ENCODE measurements around the gene ZDHHC8. TPM values are rescaled to one million over a fixed set of nuclear protein-coding genes. Genes with fewer than 3 reads are reported as not detected.

Gene ZDHHC8
- total RNA-seq, 1 donor from 2014 or later, result 22.6 TPM

- no peaks in the 10 kb centered on the region for H3K9me3 ChIP-seq
- no peaks in the 10 kb centered on the region for H3K36me3 ChIP-seq
- H3K27me3 ChIP-seq, result no peaks in the 10 kb centered on the region
- DNase-seq (ENCODE audit: extremely low spot score in 2 of 2), result no peak
- TF ChIP-seq CTCF (IDR thresholded peaks at IDR 0.05), result no peak
- no peak for TF ChIP-seq POLR2A (IDR thresholded peaks at IDR 0.05)
- no peak for TF ChIP-seq POLR2AphosphoS5 (IDR thresholded peaks at IDR 0.05; ENCODE audit: insufficient read depth in 1 of 2, low read depth in 1 of 2)
- no peak overlapping the region for H3K4me3 ChIP-seq
- no peaks in the 10 kb centered on the region for H3K4me1 ChIP-seq
- intact Hi-C loops (cut with DNase I), result no loop called here
- no peak overlapping the region for H3K27ac ChIP-seq
Observed at GRCh38 chr22:20193761-20194494, 62.3 kb downstream of the ZDHHC8 start.

GRCh38 chr22:20194681-20195593 is 63.3 kb downstream of the ZDHHC8 start:
- Histone ChIP-seq H3K27me3 (no peaks in the 10 kb centered on the region), H3K4me1 (no peaks in the 10 kb centered on the region), H3K4me3 (no peak overlapping the region), H3K36me3 (no peaks in the 10 kb centered on the region), H3K27ac (no peak overlapping the region), H3K9me3 (no peaks in the 10 kb centered on the region)
- intact Hi-C loops (cut with DNase I), result no loop called here
- no peak for TF ChIP-seq POLR2AphosphoS5 (IDR thresholded peaks at IDR 0.05; ENCODE audit: insufficient read depth in 1 of 2, low read depth in 1 of 2)
- no peak for TF ChIP-seq POLR2A (IDR thresholded peaks at IDR 0.05)
- no peak for TF ChIP-seq CTCF (IDR thresholded peaks at IDR 0.05)
- no peak for DNase-seq (ENCODE audit: extremely low spot score in 2 of 2)

- no peak for TF ChIP-seq POLR2A (IDR thresholded peaks at IDR 0.05)
- no peak for TF ChIP-seq CTCF (IDR thresholded peaks at IDR 0.05)
- no peak for TF ChIP-seq POLR2AphosphoS5 (IDR thresholded peaks at IDR 0.05; ENCODE audit: insufficient read depth in 1 of 2, low read depth in 1 of 2)
- Histone ChIP-seq H3K27ac (no peak overlapping the region), H3K4me1 (no peaks in the 10 kb centered on the region), H3K36me3 (no peaks in the 10 kb centered on the region), H3K4me3 (no peak overlapping the region), H3K9me3 (no peaks in the 10 kb centered on the region), H3K27me3 (no peaks in the 10 kb centered on the region)
- intact Hi-C loops (cut with DNase I), result no loop called here
- DNase-seq (ENCODE audit: extremely low spot score in 2 of 2), result no peak
Observed at GRCh38 chr22:20196094-20196842, 64.7 kb downstream of the ZDHHC8 start.

MicroRNA genes within 50 kb of the gene (microRNA counts, 767-probe panel; counts per million panel counts)
- microRNA hsa-miR-1306-3p, result 238 to 261 counts per million in 2 donors

Small RNA genes lying within 50 kb of the gene (microRNA-seq; reads per million reads assigned to microRNA genes)
- not detected for gene MIR6816 (ENCODE audit: borderline number of aligned reads, borderline replicate concordance)

Small RNA genes lying within 50 kb of the gene (small RNA-seq; reads per million reads assigned to genes)
- gene MIR6816, result not detected
- gene RF00599, result not detected

Other genes with a start within 250 kb of the ZDHHC8 start
- gene COMT, start 190.0 kb upstream of the ZDHHC8 start, total RNA-seq, result 240 TPM
- 13.5 TPM for gene TXNRD2, start 190.0 kb upstream of the ZDHHC8 start, total RNA-seq
- gene ARVCF, start 115.0 kb upstream of the ZDHHC8 start, total RNA-seq, result 10.8 TPM
- 21.4 TPM for gene TANGO2, start 110.7 kb upstream of the ZDHHC8 start, total RNA-seq
- gene DGCR8, start 51.6 kb upstream of the ZDHHC8 start, total RNA-seq, result 27.3 TPM
- 177 TPM for gene RANBP1, start 15.7 kb upstream of the ZDHHC8 start, total RNA-seq
- gene TRMT2A, start 14.6 kb upstream of the ZDHHC8 start, total RNA-seq, result 66.5 TPM
- not detected for gene CCDC188, start 19.3 kb downstream of the ZDHHC8 start, total RNA-seq
- gene RTN4R, start 136.5 kb downstream of the ZDHHC8 start, total RNA-seq, result 4.2 TPM
- gene DGCR6L, start 188.3 kb downstream of the ZDHHC8 start, total RNA-seq, result 39.8 TPM

Data from vagina (tissue), 2 donors.